ENCODE measurements around the gene PTPRN2. TPM values are rescaled to one million over a fixed set of nuclear protein-coding genes. Genes with fewer than 3 reads are reported as not detected.

Gene PTPRN2
- total RNA-seq, 1 donor from 2014 or later = 1.8 TPM

GRCh38 chr7:157554393-157555238, 1033.0 kb downstream of the PTPRN2 start:
- intact Hi-C loops (cut with micrococcal nuclease) = no loop called here
- H3K27me3 Mint-ChIP-seq = no peaks in the 10 kb centered on the region
- POLR2A ChIA-PET = no interaction called here

GRCh38 chr7:157553256-157553655, 1034.4 kb downstream of the PTPRN2 start:
- ATAC-seq (ENCODE audit: low read depth) = no peak
- peaks cover 4% of the 10 kb centered on the region for H3K36me3 Mint-ChIP-seq (ENCODE audit: low read depth)
- no peaks in the 10 kb centered on the region for H3K27me3 Mint-ChIP-seq
- no peak for DNase-seq
- ChIA-PET CTCF (no interaction called here), POLR2A (no interaction called here)
- intact Hi-C loops (cut with micrococcal nuclease) = no loop called here
- H3K4me3 Mint-ChIP-seq = no peak overlapping the region
- no peaks in the 10 kb centered on the region for H3K4me1 Mint-ChIP-seq
- H3K9me3 Mint-ChIP-seq = no peaks in the 10 kb centered on the region
- no peak for TF ChIP-seq CTCF (IDR thresholded peaks at IDR 0.05)
- no peak overlapping the region for H3K27ac Mint-ChIP-seq

More at GRCh38 chr7:157554393-157555238, 1033.0 kb downstream of the PTPRN2 start:
- no peak for TF ChIP-seq CTCF (IDR thresholded peaks at IDR 0.05)
- CTCF ChIA-PET = no interaction called here
- peaks cover 2% of the 10 kb centered on the region for H3K36me3 Mint-ChIP-seq (ENCODE audit: low read depth)
- DNase-seq (no peak), ATAC-seq (ENCODE audit: low read depth) (no peak)
- no peaks in the 10 kb centered on the region for H3K9me3 Mint-ChIP-seq
- H3K27ac Mint-ChIP-seq = no peak overlapping the region
- no peaks in the 10 kb centered on the region for H3K4me1 Mint-ChIP-seq
- H3K4me3 Mint-ChIP-seq = no peak overlapping the region

- no peaks in the 10 kb centered on the region for H3K4me1 Mint-ChIP-seq
- no peaks in the 10 kb centered on the region for H3K27me3 Mint-ChIP-seq
- DNase-seq (no peak), ATAC-seq (ENCODE audit: low read depth) (no peak)
- POLR2A ChIA-PET = no interaction called here
- TF ChIP-seq CTCF (IDR thresholded peaks at IDR 0.05) = no peak
- no peaks in the 10 kb centered on the region for H3K9me3 Mint-ChIP-seq
- intact Hi-C loops (cut with micrococcal nuclease) = no loop called here
- H3K27ac Mint-ChIP-seq = no peak overlapping the region
- CTCF ChIA-PET = no interaction called here
- no peak overlapping the region for H3K4me3 Mint-ChIP-seq
- H3K36me3 Mint-ChIP-seq (ENCODE audit: low read depth) = peaks cover 4% of the 10 kb centered on the region
Observed at GRCh38 chr7:157552295-157552993, 1035.2 kb downstream of the PTPRN2 start.

GRCh38 chr7:157551325-157552070, 1036.1 kb downstream of the PTPRN2 start:
- ATAC-seq (ENCODE audit: low read depth) = no peak
- intact Hi-C loops (cut with micrococcal nuclease) = no loop called here
- ChIA-PET CTCF (no interaction called here), POLR2A (no interaction called here)
- no peak overlapping the region for H3K27ac Mint-ChIP-seq
- H3K9me3 Mint-ChIP-seq = no peaks in the 10 kb centered on the region
- no peaks in the 10 kb centered on the region for H3K4me1 Mint-ChIP-seq
- no peak for DNase-seq
- no peaks in the 10 kb centered on the region for H3K27me3 Mint-ChIP-seq
- no peak overlapping the region for H3K4me3 Mint-ChIP-seq
- no peak for TF ChIP-seq CTCF (IDR thresholded peaks at IDR 0.05)
- peaks cover 8% of the 10 kb centered on the region for H3K36me3 Mint-ChIP-seq (ENCODE audit: low read depth)
